Keratinocyte (primary cell): ENCODE measurements around the gene COL6A5. TPM values are rescaled to one million over a fixed set of nuclear protein-coding genes. Genes with fewer than 3 reads are reported as not detected.

Experiments used
- DNase-seq: peaks from one replicate; pipeline ENCODE4 v3.0.0-alpha.2; 2011; ENCODE audit warnings: low read depth, missing footprints, low spot score
- FAIRE-seq: peaks from 2 replicates; lab custom pipeline; 2011; peaks lifted over from hg19 to GRCh38; lab: Jason Lieb, UNC
- H2AFZ ChIP-seq: 2 replicates; pipeline ENCODE4 v1.6.0; 2012; ENCODE audit warnings: low read length, control low read depth, inconsistent platforms; ENCODE audit not compliant: control insufficient read depth
- H3K27ac ChIP-seq: 2 replicates; pipeline ENCODE4 v1.5.1; 2011; ENCODE audit warnings: low read length; ENCODE audit not compliant: control insufficient read depth, insufficient read depth
- H3K27me3 ChIP-seq: 3 replicates; pipeline ENCODE4 v1.6.0; 2011; ENCODE audit warnings: low read length; ENCODE audit not compliant: control insufficient read depth, insufficient read depth; ENCODE audit errors: extremely low read depth
- H3K36me3 ChIP-seq, 2 experiments: 2 replicates in 1 of 2; 3 replicates in 1 of 2; pipeline ENCODE4 v1.5.1; 2011; ENCODE audit warnings: low read length in 2 of 2, mild to moderate bottlenecking in 1 of 2; ENCODE audit not compliant: control insufficient read depth in 2 of 2, insufficient read depth in 2 of 2; ENCODE audit errors: extremely low read depth in 1 of 2
- H3K4me1 ChIP-seq: 3 replicates; pipeline ENCODE4 v1.5.1; 2011; ENCODE audit warnings: low read length; ENCODE audit not compliant: control insufficient read depth, insufficient read depth; ENCODE audit errors: extremely low read depth
- H3K4me2 ChIP-seq: 3 replicates; pipeline ENCODE4 v1.6.0; 2011; ENCODE audit warnings: low read depth, low read length; ENCODE audit not compliant: control insufficient read depth, insufficient read depth; ENCODE audit errors: extremely low read depth
- H3K4me3 ChIP-seq, 3 experiments: fragments of 200-600 bp in 1 of 3; sonication (generic) in 1 of 3; 2 replicates in 2 of 3; 3 replicates in 1 of 3; pipeline ENCODE4 v1.5.1; 2011 to 2016; ENCODE audit warnings: low read length in 3 of 3, mild to moderate bottlenecking in 3 of 3, control low read depth in 2 of 3, inconsistent platforms in 1 of 3, low read depth in 1 of 3, mixed read lengths in 1 of 3, mixed run types in 1 of 3, moderate library complexity in 1 of 3; ENCODE audit not compliant: control insufficient read depth in 2 of 3, insufficient read depth in 2 of 3; ENCODE audit errors: extremely low read depth in 1 of 3
- H3K79me2 ChIP-seq: 2 replicates; pipeline ENCODE4 v1.6.0; 2012; ENCODE audit warnings: low read length; ENCODE audit not compliant: control insufficient read depth, insufficient read depth
- H3K9ac ChIP-seq: 3 replicates; pipeline ENCODE4 v1.6.0; 2011; ENCODE audit warnings: low read length; ENCODE audit not compliant: control insufficient read depth, insufficient read depth; ENCODE audit errors: extremely low read depth
- H3K9me1 ChIP-seq: 3 replicates; pipeline ENCODE4 v1.6.0; 2011; ENCODE audit warnings: low read length; ENCODE audit not compliant: control insufficient read depth, insufficient read depth; ENCODE audit errors: extremely low read depth
- H3K9me3 ChIP-seq: 2 replicates; pipeline ENCODE4 v1.5.1; 2012; ENCODE audit warnings: low read depth, low read length; ENCODE audit not compliant: control insufficient read depth
- H4K20me1 ChIP-seq: 3 replicates; pipeline ENCODE4 v1.6.0; 2011; ENCODE audit warnings: low read length; ENCODE audit not compliant: control insufficient read depth, insufficient read depth; ENCODE audit errors: extremely low read depth
- CTCF ChIP-seq, 3 experiments: IDR thresholded peaks in 1 of 3; conservative IDR thresholded peaks in 1 of 3; optimal IDR thresholded peaks in 1 of 3; 2 replicates in 2 of 3; 3 replicates in 1 of 3; pipeline versions ENCODE3 to v1.5.1; 2011; ENCODE audit warnings: low read length in 3 of 3, mild to moderate bottlenecking in 3 of 3, moderate library complexity in 2 of 3, control low read depth in 1 of 3, inconsistent platforms in 1 of 3; ENCODE audit not compliant: insufficient read depth in 2 of 3; ENCODE audit errors: extremely low read depth in 1 of 3
- EZH2 ChIP-seq: IDR thresholded peaks from one replicate; pipeline ENCODE4 v1.6.1; 2012; ENCODE audit warnings: inconsistent platforms, mild to moderate bottlenecking, low read length, moderate library complexity
- dilution Hi-C: fragments of 300-500 bp; cut with MboI; formaldehyde crosslinking; loops from one replicate; pipeline ENCODE4 v1.7.0; 2020; ENCODE audit warnings: low sequenced_read_pairs; ENCODE audit not compliant: extremely low pct_ligation_motif_present
- polyA plus RNA-seq, 5 experiments: library from polyadenylated mRNA; depleted of rRNA in 3 of 5; stranded (reverse) in 3 of 5; stranded (forward) in 1 of 5; unstranded in 1 of 5; fragments of >200 nt; gene quantifications; 1 replicate in 1 of 5; 2 replicates in 3 of 5; 3 replicates in 1 of 5; pipeline versions ENCODE4 v1.2.1 to v1.2.3, GENCODE V29; 2011 to 2012; ENCODE audit warnings: missing spikeins in 2 of 5, low read depth in 1 of 5, low replicate concordance in 1 of 5

The COL6A5 gene
- polyA plus RNA-seq, 1 donor (not counting 4 experiments of a cell fraction or from before 2014, with no cell fraction given): not detected

- Histone ChIP-seq H3K9me1 (no peaks in the 10 kb centered on the region), H3K9ac (no peak overlapping the region), H3K4me2 (no peak overlapping the region), H2AFZ (no peak overlapping the region), H3K27me3 (no peaks in the 10 kb centered on the region), H3K27ac (no peak overlapping the region), H3K4me3 (no peak overlapping the region), H3K4me1 (no peaks in the 10 kb centered on the region), H3K36me3 (no peaks in the 10 kb centered on the region), H3K79me2 (no peaks in the 10 kb centered on the region), H4K20me1 (no peaks in the 10 kb centered on the region), H3K9me3 (no peaks in the 10 kb centered on the region)
- DNase-seq: no peak
- TF ChIP-seq CTCF (optimal IDR thresholded peaks at IDR 0.05 in 1 of 3, IDR thresholded peaks at IDR 0.05 in 1 of 3, conservative IDR thresholded peaks at IDR 0.05 in 1 of 3; ENCODE audit: extremely low read depth in 1 of 3, insufficient read depth in 2 of 3, low read length in 3 of 3): no peak
- no peak for FAIRE-seq
- dilution Hi-C loops: no loop called here
Observed at GRCh38 chr3:130504701-130505100, 159.2 kb downstream of the COL6A5 start.

DNA sequence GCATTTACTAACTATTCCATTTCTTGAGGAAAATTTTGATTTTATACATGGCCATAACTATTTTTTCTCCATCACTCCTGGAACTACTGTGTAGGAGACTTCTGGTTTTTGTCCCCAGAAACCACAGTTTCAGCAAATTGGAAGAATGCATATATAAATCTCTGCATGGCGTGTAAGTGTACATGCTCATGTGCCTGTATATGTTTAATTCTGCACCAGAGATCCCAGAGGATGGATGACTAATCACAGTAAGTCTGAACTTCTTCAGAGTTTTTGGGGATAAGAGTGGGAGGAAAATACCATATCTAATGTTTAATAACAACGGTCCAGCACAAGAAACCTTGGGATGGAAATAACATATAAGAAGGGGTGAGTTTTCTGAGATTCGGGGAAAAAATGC, 160.6 kb downstream of the COL6A5 start:
- Histone ChIP-seq H3K79me2 (no peaks in the 10 kb centered on the region), H3K9me1 (no peaks in the 10 kb centered on the region), H4K20me1 (no peaks in the 10 kb centered on the region), H3K9me3 (no peaks in the 10 kb centered on the region), H3K36me3 (no peaks in the 10 kb centered on the region), H3K9ac (no peak overlapping the region), H3K4me2 (no peak overlapping the region), H3K4me1 (no peaks in the 10 kb centered on the region), H3K27me3 (no peaks in the 10 kb centered on the region), H3K27ac (no peak overlapping the region), H2AFZ (no peak overlapping the region), H3K4me3 (no peak overlapping the region)
- DNase-seq (no peak), FAIRE-seq (no peak)
- dilution Hi-C loops: no loop called here
- TF ChIP-seq CTCF (optimal IDR thresholded peaks at IDR 0.05 in 1 of 3, IDR thresholded peaks at IDR 0.05 in 1 of 3, conservative IDR thresholded peaks at IDR 0.05 in 1 of 3; ENCODE audit: extremely low read depth in 1 of 3, insufficient read depth in 2 of 3, low read length in 3 of 3): no peak
- no peak for TF ChIP-seq EZH2
